HG03520 (cell line): Measurements from ENCODE around the gene CST6.
"Not testable (repeated sequence)": the region's sequence is repeated elsewhere in the genome, so short reads cannot be mapped to it uniquely, and the experiment has no call there.

Experiments
- ATAC-seq: cut with Tn5 transposase; IDR thresholded peaks from one replicate; pipeline ENCODE4 v1.9.1; 2021; ENCODE audit warnings: mild to moderate bottlenecking, moderate library complexity; ENCODE audit not compliant: unreplicated experiment

The CST6 gene

DNA sequence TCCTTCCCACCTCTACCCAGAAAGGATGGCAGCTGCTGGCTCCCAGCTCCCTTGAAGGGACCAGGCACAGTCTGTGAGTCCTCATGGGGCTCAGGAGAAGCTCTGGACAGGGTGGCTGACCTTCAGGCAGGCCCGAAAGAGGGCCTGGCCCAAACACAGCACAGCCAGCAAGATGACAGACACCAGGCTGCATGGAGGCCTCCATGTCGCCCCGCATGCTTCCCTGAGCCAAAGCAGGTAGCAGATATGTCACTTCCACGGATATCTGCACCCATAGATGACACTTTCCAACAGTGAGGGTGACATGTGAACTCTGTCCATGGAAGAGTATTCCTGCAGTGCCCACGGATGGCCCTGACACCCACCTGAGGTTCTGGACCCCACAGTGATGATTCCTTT is 28.2 kb upstream of the CST6 start:
- ATAC-seq = no peak

DNA sequence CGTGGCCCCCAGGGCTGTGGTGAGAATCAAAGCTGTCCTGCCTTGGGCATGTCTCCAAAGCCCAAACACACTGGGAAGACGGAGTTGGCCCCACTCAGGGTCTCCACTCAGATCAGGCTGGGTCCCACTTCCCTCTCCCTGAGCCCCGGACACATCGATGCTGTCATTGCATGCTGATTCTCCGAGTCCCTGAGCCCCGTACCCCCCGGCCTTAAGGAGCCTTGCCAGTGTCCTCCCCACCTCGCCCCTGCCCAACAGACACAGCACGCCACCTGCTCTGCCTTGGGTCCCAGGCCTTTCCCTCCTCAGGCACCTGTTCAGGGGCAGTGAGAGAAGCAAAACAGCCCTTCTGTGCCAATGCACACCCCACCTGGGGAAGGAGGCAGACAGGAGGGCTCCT is 24.5 kb upstream of the CST6 start:
- ATAC-seq = no peak

DNA sequence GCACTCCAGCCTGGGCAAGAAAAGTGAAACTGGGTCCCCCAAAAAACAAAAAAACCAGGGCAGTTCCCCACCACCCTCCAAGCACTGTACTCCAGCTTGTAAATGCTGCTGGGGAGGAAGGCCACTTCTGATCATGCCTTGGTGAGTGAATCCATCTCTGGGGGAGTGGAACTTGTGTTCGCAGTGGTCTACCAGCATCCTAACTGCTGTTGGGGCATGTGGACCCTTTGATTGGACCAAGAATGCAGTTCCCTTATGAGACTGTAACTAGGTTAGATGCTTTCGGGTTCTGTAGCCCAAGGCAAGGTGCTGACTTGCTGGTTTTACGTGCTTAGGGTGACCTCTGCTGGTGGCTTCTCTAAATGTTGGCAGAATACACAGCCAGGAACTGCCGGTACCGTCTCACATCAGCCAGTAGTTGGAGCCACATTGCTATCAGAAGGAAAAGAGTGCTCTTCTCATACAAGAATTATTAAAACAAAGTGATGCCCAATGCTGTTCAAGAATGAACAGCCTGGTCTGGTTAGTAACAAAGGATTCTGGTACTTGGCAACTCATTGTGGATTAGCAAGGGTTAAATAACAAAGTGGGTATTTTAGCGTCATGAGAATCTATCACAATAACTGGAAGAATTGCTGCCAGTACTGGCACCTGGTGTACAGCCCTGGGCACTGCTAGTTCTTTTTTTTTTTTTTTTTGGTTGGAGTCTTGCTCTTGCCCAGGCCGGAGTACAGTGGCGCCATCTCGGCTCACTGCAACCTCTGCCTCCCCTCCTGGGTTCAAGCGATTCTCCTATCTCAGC is 22.8 kb upstream of the CST6 start:
- peak; percentile 90 for ATAC-seq

DNA sequence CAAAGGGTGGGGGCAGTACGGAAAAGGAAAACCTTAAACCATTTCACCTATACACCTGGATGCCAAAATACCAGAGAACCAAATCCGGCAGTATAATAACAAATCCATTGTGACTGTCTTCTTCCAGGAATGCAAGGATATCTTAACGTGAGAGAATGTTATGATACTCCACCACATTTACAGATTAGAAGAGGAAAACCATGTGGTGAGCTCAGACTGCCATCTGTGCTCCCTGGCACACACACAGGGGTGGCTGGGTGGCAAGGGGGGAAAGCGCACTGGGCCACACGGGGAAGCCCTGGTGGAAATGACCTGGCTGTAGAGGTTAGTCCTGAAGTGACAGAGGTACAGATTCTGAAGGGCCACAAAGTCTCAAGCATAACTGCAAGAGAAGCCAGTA is 19.8 kb upstream of the CST6 start:
- no peak for ATAC-seq

DNA sequence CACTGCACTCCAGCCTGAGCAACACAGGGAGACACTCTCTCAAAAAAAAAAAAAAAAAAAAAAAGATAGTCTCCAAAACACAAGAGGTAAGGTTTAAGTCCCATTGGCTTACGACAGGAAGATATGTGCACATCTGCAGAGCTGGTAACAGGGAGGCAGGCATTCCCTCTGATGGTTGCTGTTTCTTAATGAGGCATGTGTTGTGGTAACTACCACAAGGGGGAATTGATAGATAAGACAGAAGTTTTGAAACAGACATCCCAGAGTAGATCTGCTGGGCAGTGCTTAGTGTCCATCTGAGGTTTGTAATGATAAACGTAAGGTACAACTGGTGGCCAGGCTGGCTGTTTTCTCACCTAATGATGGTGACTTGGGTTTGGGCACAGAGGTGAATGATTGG is 14.5 kb upstream of the CST6 start:
- no peak for ATAC-seq

DNA sequence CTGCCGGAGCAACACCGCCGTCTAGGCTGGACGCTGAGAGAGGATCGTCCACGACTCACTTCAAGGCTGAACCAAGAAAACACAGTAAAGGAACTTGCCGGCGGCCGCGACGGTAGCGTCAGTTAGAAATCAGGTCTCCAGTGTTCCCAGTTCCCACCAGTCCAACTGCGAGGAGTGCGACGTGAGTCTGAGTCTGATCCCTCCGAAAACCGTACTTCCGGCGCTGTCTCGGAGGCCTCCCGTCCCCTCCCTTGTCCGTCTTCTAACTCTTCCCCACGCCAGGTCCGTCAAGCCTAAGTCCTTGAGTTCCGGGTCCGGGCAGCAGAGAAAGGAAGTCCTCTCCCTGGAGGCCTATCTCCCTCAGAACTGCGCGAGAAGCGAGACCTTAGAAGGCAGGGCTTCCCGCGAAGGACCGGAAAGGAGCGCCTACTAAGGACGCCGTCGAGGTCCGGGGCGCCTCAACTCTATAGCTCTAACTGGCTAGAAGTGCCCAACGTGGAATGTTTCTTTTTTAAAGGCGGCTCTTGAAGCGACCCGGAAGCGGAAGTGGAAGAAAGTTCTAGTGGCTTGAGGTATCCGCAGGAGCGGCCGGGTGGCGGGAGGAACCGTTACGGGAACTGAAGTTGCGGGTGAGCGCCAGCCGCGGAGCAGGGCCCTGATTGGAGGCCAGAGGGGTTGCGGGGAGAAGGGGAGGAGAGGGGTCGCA is 9.7 kb upstream of the CST6 start, which contains the start of the genes BANF1 and EIF1AD:
Gene BANF1 (plus strand): TSS at position 562 of the 706 bp plus-strand sequence. CDS start 748 bp downstream, outside the sequence.
Gene EIF1AD (minus strand): TSS at position 216 of the 706 bp plus-strand sequence. CDS start 1,768 bp downstream, outside the sequence.
- peak; percentile 67 for ATAC-seq

DNA sequence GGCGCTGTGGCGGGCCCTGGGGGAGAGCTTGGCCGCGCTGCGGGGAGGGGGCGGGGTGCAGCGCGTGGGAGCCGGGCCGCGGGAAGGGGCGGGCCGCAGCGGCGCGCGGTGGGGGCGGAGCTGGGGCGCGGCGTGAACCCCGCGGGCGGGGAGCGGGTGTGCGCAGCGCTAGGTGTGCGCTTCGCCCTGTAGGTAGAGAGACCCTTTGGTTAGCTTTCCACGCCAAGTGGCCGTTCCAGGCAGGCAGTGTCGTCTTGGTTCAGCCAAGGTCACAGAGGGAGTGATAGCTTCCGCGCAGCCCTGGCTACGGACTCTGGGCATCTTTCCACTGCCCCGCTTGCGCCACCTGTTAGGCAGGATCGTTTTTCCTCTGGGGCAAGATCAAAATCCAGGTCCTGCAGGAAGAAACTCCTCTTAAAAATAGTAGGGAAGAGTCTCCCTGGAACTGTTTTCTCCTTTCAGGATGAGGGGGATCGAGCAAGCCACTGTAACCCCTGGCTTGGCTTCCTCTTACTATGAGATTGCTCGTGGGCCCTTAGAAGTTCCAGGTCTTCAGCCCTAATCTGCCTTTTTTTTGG is 9.1 kb upstream of the CST6 start:
- peak; percentile 38 for ATAC-seq

DNA sequence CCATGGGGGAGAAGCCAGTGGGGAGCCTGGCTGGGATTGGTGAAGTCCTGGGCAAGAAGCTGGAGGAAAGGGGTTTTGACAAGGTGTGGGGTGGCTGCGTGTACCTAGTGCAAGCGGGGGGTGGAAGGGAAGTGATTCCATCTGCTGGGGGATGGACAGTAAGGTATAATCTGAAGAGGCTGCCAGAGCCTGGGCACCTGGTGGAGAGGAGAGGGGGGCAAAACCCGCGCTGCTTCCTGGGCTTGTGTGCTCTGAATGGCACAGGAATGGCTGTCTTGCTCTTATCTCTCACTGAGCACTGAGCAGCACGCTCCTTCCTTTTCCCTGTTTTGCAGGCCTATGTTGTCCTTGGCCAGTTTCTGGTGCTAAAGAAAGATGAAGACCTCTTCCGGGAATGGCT is 8.5 kb upstream of the CST6 start:
- ATAC-seq = no peak

DNA sequence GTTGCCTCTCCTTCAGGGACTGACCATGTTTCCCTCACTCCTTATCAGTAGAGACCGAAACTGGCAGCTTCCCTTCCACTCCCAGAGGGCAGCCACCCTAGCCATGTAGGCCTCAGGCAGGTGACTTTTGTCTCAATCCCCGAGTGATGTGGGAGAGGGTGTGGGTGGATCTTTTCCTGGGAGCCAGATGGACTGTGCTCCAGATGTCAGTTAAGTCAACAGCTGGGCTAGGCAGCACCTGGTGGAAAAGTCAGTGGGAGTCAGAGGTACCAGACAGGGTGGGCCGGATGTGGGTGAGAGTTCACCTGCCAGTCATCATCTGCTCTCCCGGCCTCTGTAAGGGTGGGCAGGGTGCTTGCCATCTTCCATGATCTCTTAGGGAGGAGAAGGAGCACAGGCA is 7.6 kb upstream of the CST6 start:
- ATAC-seq = no peak

DNA sequence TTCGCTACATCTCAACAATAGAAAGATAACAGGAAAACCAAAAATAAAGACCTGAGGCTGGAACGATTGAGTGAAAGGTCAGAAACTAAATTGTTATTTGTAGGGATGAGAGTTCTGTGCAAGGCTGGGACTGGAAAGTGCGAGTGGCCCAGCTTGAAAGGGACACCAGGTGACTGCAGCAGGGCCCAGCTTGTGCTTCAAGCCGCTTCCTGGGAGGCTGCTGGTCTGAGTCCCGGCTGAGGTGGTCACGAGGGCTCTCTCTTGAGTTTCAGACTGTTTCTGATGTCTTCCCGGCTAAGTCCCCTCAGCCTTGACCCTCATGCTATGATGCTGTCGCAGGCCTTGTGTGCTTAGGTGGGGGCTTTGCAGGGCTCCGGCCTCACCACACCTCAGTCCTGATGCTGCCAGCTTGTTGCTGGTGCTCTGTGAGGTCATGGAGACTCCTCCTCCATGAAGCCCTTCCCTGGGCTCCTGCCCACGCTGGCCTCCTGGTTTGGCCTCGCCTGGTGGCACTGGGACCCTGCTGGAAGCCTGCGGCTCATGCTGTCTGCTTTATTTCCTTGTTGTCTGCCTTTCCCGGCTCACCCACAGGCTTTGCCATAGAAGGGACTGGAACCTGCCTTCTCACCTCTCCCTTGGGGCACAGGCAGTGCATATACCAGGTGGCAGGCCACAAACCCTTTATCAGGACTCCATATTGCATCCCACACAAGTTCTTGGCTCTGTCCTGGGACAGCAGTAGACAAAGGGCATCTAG is 5.5 kb upstream of the CST6 start:
- ATAC-seq = no peak

DNA sequence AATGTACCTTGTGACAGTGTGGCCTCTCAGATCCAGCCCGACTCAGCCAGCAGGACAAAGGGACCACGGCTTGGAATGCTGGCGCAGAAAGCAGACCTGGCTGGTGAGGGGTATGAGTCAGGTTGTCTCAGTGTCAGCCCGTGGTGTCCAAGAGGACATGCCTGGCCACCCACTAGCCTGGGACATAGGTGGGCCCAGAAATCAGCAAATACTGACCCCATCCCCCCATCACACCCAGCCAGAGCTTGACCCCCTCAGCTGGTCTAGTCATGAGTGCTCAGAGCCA is 5.0 kb upstream of the CST6 start:
- no peak for ATAC-seq

DNA sequence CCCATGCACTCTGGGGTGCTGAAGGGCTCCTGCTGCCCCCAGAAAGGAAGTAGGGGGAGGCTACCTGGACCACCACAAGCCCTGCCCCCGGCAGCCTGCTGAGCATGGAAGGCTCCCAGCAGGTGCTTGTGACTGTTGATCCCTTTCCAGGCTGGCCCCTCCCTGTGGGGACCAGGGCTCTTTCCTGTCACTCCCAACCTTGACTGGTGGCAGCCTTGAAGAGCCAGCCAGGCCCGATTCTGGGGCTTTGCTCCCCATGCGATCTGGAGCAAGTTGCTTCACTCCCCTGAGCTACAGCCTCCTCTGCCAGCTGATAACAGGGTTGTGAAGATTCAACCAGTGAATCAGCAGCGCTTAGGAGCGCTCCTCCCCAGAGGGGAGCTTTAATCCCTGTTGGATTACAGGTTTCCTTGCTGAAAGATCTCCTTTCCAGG is 4.6 kb upstream of the CST6 start:
- ATAC-seq = no peak

DNA sequence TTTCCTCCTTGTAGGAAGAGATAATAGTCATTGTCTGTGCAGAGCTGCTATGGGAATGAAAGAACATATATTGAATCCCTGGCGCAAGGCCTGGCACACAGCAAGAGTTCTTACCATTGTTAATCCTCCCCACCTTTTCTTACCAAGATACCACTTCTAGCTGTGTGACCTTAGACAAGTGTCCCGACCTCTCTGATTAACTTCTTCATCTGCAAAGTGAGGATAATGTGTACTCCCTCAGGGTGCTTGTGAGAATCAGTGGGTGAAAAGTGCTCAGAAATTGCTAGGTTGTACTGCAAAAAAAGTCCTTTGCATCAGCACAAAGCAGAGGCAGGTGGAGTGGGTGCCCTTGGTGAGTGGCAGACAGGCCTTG is 3.7 kb upstream of the CST6 start:
- no peak for ATAC-seq

DNA sequence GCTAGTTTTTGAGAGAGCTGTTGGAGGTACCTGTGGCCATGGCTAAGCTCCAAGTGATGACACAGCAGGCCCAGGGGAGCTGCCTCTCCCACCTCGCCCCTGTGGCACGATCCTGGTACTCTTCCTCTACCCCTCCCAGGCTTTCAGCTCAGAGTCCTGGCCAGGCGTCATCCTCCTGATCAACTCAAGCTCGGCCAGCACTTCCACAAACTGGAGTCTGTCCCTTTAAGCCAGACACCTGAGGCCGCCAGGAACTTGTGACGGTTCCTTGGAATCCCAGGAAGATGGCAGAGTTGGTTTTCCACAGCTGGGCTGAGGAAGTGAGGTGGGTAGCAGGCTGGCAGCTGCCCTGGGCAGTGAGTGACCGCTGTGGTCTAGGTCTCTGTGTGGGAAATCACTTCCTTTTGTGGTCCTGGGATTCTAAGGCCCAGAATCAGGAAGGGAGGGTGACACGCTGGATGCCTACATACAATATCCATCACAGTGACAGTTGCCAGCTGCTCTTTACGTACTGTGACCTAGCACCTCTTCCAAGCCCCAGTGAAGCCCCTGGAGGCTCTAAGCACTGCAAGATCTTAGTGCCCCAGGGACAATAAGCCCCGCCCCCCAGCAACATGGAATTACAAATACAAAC is 3.2 kb upstream of the CST6 start:
- no peak for ATAC-seq

DNA sequence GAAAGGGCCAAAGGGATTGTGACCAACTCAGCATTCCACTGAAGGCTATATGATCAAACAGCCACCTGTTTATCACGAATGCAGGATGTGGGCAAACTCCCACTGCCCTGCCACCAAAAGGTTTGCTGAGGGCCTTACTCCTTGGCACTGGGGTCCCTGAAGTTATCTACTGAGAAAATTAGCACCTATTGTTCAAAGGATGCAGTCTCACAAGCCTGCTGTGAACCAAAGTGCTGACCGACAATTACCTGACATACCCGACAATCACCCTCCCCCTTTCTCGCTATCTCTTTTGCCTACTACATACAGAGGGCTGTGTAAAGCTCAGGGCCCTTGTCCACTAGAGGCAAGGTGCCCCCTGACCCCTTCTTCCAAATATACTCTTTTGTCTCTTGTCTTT is 1.8 kb upstream of the CST6 start:
- not testable (repeated sequence) for ATAC-seq

DNA sequence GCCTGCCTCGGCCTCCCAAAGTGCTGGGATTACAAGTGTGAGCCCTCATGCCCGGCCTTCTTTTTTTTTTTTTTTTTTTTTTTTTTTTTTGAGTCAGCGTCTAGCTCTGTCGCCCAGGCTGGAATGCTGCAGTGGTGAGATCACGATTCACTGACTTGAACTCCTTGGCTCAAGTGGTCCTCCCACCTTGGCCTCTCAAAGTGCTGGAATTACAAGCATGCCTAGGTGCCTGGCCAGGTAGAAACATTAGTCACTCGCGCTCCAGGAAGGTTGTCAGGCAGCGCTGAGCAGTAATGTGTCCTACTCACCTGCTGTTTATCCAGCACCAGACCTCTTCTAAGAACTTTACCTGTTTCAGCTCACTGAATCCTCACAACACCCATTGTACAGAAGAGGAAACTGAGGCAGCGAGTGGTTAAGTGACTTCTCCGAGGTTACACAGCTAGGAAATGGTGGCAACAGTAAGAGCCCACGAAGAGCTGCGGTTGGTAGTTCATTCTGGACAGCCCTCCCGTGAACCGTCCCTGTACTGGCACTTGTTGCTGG is 496 bp upstream of the CST6 start:
- ATAC-seq = no peak

DNA sequence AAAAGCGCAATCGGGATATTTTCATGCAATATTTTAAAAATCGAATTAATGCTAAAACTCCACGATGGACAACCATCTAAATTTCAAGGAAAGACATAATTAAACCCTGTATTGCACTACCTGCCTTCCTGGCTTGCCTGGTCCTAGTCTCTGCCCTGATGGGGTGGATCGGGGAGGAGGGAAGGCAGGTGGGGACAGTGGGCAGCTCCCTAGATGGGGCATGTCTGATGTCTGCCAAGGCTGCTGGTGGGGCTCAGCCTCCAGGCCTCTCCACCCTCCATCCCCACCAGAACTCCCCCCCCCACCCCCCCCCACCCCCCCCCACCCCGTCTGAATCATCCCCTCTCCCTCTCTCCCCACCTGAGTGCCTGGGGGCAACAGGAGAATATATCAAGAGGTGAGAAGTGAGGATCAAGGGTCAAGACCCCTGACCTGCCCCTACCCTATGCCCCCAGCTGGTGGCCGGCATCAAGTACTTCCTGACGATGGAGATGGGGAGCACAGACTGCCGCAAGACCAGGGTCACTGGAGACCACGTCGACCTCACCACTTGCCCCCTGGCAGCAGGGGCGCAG is 650 bp downstream of the CST6 start:
- ATAC-seq = no peak

DNA sequence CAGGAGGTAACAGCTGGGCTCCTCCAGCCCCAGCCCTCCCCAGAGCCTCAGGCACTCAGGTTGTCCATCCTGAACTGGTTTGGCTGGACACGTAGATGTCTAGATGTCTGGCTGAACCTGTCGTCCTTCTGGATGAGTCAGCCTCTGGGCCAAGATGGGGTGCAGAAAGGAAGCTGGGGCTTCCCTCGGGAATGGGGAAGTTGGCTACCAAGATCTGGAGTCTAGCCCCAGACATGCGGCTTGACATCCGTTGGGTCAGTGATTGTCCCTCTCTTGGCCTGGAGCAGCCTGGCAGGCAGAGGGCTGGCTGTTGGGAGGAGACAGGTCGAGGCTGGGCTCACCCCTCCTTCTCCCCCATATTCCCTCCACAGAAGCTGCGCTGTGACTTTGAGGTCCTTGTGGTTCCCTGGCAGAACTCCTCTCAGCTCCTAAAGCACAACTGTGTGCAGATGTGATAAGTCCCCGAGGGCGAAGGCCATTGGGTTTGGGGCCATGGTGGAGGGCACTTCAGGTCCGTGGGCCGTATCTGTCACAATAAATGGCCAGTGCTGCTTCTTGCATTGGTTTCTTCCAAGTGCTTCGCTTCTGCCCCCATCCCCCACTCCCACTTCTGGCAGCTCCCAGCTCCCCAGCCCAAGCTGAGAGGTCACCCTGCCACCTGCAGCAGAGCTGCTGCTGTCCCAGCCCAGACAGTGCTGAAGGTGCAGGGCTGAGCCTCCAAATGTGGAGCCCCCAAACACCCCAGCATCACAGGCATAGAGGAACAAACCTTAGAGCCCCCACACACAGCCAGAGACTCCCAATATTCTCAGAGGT is 1.3 kb downstream of the CST6 start:
- ATAC-seq = no peak

DNA sequence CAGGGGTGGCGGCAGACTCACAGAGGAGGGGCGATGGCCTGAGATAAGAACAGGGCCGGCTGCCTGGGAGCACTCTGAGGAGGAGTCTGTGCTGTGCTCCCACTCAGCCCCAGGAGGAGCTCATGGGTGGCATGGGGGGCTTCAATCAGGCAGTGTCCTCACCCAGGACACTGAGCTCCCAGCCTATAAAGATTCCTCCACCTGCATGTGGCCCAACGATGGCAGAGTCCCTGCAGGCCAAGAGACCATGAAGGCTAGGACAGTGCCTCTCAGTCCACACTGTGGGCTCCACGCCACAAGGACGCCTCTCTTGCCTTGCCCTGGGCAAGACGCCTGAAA is 1.9 kb downstream of the CST6 start:
- no peak for ATAC-seq
